Lung (tissue), 12 donors: ENCODE measurements around the gene ACSS2. TPM values are rescaled to one million over a fixed set of nuclear protein-coding genes. Genes with fewer than 3 reads are reported as not detected.

ENCODE experiments used
- ATAC-seq: fragments of 200-7000 bp; cut with Tn5 transposase; one replicate; pipeline ENCODE4 v1.9.1; 2020; ENCODE audit warnings: moderate number of reproducible peaks; ENCODE audit not compliant: insufficient read depth, low FRiP score
- DNase-seq, 3 donors: peaks; one replicate each; pipeline ENCODE4 v3.0.0-alpha.2; 2013 to 2017
- H3K27ac ChIP-seq, 2 donors: one replicate each; pipeline ENCODE4 v1.5.1; 2013; ENCODE audit warnings: mild to moderate bottlenecking in 2 of 2, moderate library complexity in 2 of 2, control low read depth in 1 of 2, inconsistent platforms in 1 of 2, low read depth in 1 of 2, low read length in 1 of 2
- H3K27me3 ChIP-seq, 3 donors: one replicate each; pipeline ENCODE4 v1.5.1; 2013; ENCODE audit warnings: low read length in 2 of 3; ENCODE audit not compliant: control insufficient read depth in 3 of 3, insufficient read depth in 3 of 3
- H3K36me3 ChIP-seq, 4 donors: one replicate each; pipeline ENCODE4 v1.5.1; 2013; ENCODE audit warnings: low read length in 4 of 4, mild to moderate bottlenecking in 1 of 4, moderate library complexity in 1 of 4; ENCODE audit not compliant: control insufficient read depth in 4 of 4, insufficient read depth in 4 of 4
- H3K4me1 ChIP-seq, 5 donors: one replicate each; pipeline ENCODE4 v1.5.1; 2013; ENCODE audit warnings: low read length in 5 of 5, mild to moderate bottlenecking in 2 of 5, moderate library complexity in 1 of 5; ENCODE audit not compliant: control insufficient read depth in 5 of 5, insufficient read depth in 5 of 5
- H3K4me3 ChIP-seq: one replicate; pipeline ENCODE4 v1.5.1; 2013; ENCODE audit warnings: mild to moderate bottlenecking, control low read depth, moderate library complexity
- H3K9ac ChIP-seq, 2 donors: one replicate each; pipeline ENCODE4 v1.5.1; 2013; ENCODE audit warnings: low read length in 2 of 2, control low read depth in 1 of 2; ENCODE audit not compliant: insufficient read depth in 1 of 2
- H3K9me3 ChIP-seq, 4 donors: one replicate each; pipeline ENCODE4 v1.5.1; 2013; ENCODE audit warnings: low read length in 3 of 4, mild to moderate bottlenecking in 1 of 4, moderate library complexity in 1 of 4; ENCODE audit not compliant: control insufficient read depth in 4 of 4, insufficient read depth in 3 of 4
- WGBS, 2 donors: extraction: QIAGEN DNeasy Blood & Tissue Kit; methylation state at CpG; one replicate each; pipeline ENCODE4 v1.1.7; 2013; 5-methylcytosine and 5-hydroxymethylcytosine counted together
- polyA plus RNA-seq, 2 donors: library from polyadenylated mRNA; stranded (reverse); fragments of 200-250 nt; gene quantifications; one replicate each; pipeline ENCODE4 v1.2.1, GENCODE V29; 2013
- total RNA-seq, 2 donors: library from RNA; depleted of rRNA in 1 of 2; stranded (reverse); fragments of >200 nt in 1 of 2; gene quantifications; one replicate each; pipeline ENCODE4 v1.2.1, GENCODE V29; 2014 to 2021
- TF ChIP-seq, protein P1 (sequence below): IDR thresholded peaks from 2 replicates; pipeline ENCODE4 v1.5.1; 2012; ENCODE audit warnings: mild to moderate bottlenecking; ENCODE audit errors: control extremely low read depth, extremely low read depth
- donor health status: control.
- donor health status: control.
- donor health status: Bipolar disorder and iron deficiency.
- donor health status: healthy.
- donor health status: DM: yes; HTN: yes; CAD: no.

The ACSS2 gene
- total and polyA plus RNA-seq, 4 donors = 69.7 to 300 (median 161) TPM

DNA sequence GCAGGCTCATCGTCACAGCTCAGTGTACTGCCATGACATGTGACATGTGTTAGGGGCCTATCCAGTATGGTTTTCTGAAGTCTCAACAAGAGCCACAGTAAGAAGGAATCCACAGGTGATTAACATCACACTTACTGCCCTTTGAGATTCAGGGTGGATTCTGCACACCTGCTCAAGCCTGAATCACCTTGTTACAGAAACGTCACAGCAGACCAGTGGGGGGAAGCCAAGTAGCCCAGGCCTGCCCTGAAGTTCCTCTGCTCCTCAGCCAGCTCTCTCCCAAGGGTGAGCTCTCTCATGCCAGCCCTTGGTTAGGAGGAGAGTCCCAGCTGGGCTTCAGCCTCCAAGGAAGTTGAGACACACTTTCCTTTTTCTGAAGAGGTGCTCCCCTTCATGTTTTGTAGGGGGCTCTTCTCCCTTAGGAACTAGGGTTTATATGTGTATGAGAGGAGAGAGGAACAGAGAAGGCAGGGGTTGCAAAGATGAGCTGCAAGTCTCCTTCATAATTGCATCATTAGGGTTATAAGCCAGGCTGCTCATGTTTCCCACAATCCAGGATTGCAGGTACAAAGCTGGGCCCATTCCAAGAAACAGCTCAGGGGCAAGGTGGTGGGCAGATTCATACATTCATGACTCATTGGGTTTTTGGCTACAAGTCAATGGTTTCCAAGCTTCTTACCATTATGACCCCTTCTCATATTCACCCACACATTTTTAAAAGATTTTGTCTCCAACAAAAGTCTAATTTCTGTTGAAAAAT, 67.6 kb downstream of the ACSS2 start:
- H3K36me3 ChIP-seq = peaks cover 10 to 32% (median 25%) of the 10 kb centered on the region in 4 donors
- H3K27ac ChIP-seq = no peak overlapping the region

DNA sequence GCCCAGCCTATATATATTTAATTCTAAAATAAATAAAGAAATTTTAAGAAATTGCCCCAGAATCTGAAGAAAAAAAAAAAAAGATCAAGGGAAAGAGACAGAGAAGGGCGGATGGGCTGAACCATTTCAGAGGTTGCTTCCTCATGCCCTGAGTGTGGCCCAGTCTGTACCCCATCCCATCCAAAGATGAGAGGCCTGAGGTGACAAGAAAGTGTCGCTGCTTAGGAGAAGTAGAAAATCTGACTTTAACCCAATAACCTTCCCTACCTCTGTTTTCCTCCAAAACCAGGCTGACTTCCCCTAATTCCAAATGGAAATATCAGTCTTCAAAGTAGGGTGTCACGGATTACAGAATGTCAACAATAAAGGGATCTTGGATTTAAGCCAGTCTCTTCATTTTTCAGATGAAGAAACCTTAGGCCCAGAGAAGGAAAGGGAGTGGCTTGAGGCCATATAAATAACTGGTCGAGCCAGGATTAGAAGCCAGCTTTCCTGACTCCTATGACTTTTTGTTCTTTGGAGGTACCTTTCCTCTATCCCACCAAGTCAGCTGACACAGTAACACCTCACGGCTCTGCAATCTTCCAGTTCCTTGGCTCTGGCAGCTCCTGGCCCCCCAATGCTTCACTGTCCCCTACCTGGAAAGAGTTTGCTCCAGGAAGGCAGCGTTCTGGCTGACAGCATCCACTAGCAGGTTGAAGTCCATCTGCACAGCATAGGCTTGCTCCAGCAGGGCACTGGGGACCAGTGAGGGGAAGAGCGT, 69.1 kb downstream of the ACSS2 start:
- no peak for ATAC-seq
- no peaks in the 10 kb centered on the region for H3K27me3 ChIP-seq
- peaks cover 10 to 34% (median 25%) of the 10 kb centered on the region in 4 donors for H3K36me3 ChIP-seq
- no peaks in the 10 kb centered on the region for H3K9me3 ChIP-seq
- peaks cover 0 to 5% (median 0%) of the 10 kb centered on the region in 5 donors for H3K4me1 ChIP-seq
- H3K27ac ChIP-seq = peak overlapping the region in 1 of 2 donors; percentile 56
- no peak overlapping the region for H3K4me3 ChIP-seq
- TF ChIP-seq, protein P1, sequence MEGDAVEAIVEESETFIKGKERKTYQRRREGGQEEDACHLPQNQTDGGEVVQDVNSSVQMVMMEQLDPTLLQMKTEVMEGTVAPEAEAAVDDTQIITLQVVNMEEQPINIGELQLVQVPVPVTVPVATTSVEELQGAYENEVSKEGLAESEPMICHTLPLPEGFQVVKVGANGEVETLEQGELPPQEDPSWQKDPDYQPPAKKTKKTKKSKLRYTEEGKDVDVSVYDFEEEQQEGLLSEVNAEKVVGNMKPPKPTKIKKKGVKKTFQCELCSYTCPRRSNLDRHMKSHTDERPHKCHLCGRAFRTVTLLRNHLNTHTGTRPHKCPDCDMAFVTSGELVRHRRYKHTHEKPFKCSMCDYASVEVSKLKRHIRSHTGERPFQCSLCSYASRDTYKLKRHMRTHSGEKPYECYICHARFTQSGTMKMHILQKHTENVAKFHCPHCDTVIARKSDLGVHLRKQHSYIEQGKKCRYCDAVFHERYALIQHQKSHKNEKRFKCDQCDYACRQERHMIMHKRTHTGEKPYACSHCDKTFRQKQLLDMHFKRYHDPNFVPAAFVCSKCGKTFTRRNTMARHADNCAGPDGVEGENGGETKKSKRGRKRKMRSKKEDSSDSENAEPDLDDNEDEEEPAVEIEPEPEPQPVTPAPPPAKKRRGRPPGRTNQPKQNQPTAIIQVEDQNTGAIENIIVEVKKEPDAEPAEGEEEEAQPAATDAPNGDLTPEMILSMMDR = no peak
- WGBS, 2 donors = 79 to 81% methylated on average over 7 of the region's 7 CpGs
- no peak for DNase-seq
- no peak overlapping the region for H3K9ac ChIP-seq

More for the DNA sequence above, 67.6 kb downstream of the ACSS2 start:
- no peak overlapping the region for H3K4me3 ChIP-seq
- TF ChIP-seq, protein P1 = no peak
- no peaks in the 10 kb centered on the region for H3K9me3 ChIP-seq
- WGBS, 2 donors = 93 to 95% methylated on average over 2 of the region's 2 CpGs
- H3K27me3 ChIP-seq = no peaks in the 10 kb centered on the region
- H3K4me1 ChIP-seq = peaks cover 0 to 5% (median 0%) of the 10 kb centered on the region in 5 donors
- no peak for DNase-seq
- H3K9ac ChIP-seq = no peak overlapping the region
- ATAC-seq = no peak

DNA sequence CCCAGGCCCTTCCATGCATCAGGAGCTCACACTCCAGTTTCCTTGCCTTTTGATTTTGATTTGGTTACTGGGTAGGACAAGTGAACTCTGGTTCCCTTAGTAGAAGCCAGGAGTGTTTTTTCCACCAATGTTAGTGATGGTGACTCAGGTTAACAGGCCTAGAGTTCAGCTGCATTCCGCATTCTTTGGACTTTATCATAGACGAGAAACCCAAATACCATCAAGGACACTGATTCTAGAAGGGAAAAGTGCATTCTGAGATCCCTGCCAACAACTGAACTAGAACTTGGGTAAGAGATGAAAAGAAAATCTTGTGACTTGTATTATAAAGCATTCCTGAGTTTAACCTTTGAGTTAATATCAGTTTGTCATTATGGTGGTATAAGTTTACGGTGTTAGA, 70.2 kb downstream of the ACSS2 start:
- Histone ChIP-seq H3K36me3 (peaks cover 10 to 37% (median 23%) of the 10 kb centered on the region in 4 donors), H3K9me3 (no peaks in the 10 kb centered on the region), H3K4me3 (no peak overlapping the region), H3K4me1 (peaks cover 0 to 5% (median 0%) of the 10 kb centered on the region in 5 donors), H3K9ac (no peak overlapping the region), H3K27ac (peak overlapping the region in 1 of 2 donors; percentile 26), H3K27me3 (no peaks in the 10 kb centered on the region)
- DNase-seq (no peak), ATAC-seq (no peak)
- TF ChIP-seq, protein P1 = no peak
- WGBS, 2 donors = 95 to 96% methylated on average over 3 of the region's 3 CpGs
